Measurements from ENCODE around the gene ARHGAP28.

DNA sequence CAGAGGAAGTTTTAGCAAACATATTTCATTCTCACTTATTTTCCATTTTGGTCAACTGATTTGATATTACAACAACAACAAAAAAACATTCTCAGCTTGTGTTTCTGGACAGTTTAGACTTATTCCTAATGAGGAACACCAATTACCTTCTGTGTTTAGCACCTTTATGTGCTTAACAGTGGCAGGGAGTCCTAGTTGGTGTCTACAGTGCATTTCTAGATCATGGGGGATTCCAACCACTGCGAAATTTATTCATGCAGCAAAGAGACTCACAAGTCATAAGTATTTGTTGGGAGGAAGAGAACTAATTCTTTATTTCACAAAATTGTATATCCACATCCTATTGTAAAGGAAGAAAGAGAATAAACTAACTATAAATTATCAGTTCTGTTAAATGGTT is 4.2 kb downstream of the ARHGAP28 start:
- TF ChIP-seq, protein P1, sequence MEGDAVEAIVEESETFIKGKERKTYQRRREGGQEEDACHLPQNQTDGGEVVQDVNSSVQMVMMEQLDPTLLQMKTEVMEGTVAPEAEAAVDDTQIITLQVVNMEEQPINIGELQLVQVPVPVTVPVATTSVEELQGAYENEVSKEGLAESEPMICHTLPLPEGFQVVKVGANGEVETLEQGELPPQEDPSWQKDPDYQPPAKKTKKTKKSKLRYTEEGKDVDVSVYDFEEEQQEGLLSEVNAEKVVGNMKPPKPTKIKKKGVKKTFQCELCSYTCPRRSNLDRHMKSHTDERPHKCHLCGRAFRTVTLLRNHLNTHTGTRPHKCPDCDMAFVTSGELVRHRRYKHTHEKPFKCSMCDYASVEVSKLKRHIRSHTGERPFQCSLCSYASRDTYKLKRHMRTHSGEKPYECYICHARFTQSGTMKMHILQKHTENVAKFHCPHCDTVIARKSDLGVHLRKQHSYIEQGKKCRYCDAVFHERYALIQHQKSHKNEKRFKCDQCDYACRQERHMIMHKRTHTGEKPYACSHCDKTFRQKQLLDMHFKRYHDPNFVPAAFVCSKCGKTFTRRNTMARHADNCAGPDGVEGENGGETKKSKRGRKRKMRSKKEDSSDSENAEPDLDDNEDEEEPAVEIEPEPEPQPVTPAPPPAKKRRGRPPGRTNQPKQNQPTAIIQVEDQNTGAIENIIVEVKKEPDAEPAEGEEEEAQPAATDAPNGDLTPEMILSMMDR (CRISPR knock-in tag; IDR thresholded peaks at IDR 0.05): no peak
- TF ChIP-seq ZNF605 (CRISPR knock-in tag; IDR thresholded peaks at IDR 0.05) (no peak), HNF4G (IDR thresholded peaks at IDR 0.05; ENCODE audit: borderline replicate concordance, low read depth, low read length) (no peak), HNF4G (CRISPR knock-in tag; IDR thresholded peaks at IDR 0.05; ENCODE audit: borderline replicate concordance, low read depth) (no peak), PHF5A (CRISPR knock-in tag; IDR thresholded peaks at IDR 0.05; ENCODE audit: low read depth, unreplicated experiment) (no peak), JUN (CRISPR knock-in tag; IDR thresholded peaks at IDR 0.05) (no peak), ZFP1 (CRISPR knock-in tag; IDR thresholded peaks at IDR 0.05) (no peak), ZBTB8A (CRISPR knock-in tag; IDR thresholded peaks at IDR 0.05; ENCODE audit: borderline replicate concordance, low read depth) (no peak), CCAR2 (optimal IDR thresholded peaks at IDR 0.05; ENCODE audit: low read depth, low read length) (no peak), ZNF263 (CRISPR knock-in tag; IDR thresholded peaks at IDR 0.05) (no peak), HNF4A (CRISPR knock-in tag; IDR thresholded peaks at IDR 0.05) (no peak)
- TF ChIP-seq, protein P2, sequence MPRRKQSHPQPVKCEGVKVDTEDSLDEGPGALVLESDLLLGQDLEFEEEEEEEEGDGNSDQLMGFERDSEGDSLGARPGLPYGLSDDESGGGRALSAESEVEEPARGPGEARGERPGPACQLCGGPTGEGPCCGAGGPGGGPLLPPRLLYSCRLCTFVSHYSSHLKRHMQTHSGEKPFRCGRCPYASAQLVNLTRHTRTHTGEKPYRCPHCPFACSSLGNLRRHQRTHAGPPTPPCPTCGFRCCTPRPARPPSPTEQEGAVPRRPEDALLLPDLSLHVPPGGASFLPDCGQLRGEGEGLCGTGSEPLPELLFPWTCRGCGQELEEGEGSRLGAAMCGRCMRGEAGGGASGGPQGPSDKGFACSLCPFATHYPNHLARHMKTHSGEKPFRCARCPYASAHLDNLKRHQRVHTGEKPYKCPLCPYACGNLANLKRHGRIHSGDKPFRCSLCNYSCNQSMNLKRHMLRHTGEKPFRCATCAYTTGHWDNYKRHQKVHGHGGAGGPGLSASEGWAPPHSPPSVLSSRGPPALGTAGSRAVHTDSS (CRISPR knock-in tag; conservative IDR thresholded peaks at IDR 0.05): no peak

Data from HepG2 (cell line).